Calu3 (cell line): ENCODE measurements around the gene ZNF853. TPM values are rescaled to one million over a fixed set of nuclear protein-coding genes. Genes with fewer than 3 reads are reported as not detected.
A peak's percentile ranks its signal among the peaks of the same experiment; 100 is the strongest.
"Not testable (repeated sequence)": the region's sequence is repeated elsewhere in the genome, so short reads cannot be mapped to it uniquely, and the experiment has no call there.

Experiments
- BruUV-seq: library from RNA; stranded (reverse); fragments of 400-500 nt; replicated peaks from 2 replicates; lab custom pipeline; 2021; lab: Mats Ljungman, UMichigan
- CTCF ChIA-PET: fragments of 300-600 bp; sonication (Branson Sonifier 250); formaldehyde crosslinking; loops from one replicate; lab custom pipeline; 2022; ENCODE audit warnings: antibody characterized with exemption; lab: Charles Lee
- DNase-seq: peaks from one replicate; pipeline ENCODE4 v3.0.0; 2022
- H3K27ac Mint-ChIP-seq: one replicate; pipeline ENCODE4 v1.8.0; 2022; ENCODE audit warnings: mixed read lengths; ENCODE audit not compliant: unreplicated experiment
- H3K27me3 Mint-ChIP-seq: one replicate; pipeline ENCODE4 v1.8.0; 2022; ENCODE audit warnings: mixed read lengths; ENCODE audit not compliant: unreplicated experiment
- H3K36me3 Mint-ChIP-seq: one replicate; pipeline ENCODE4 v1.8.0; 2022; ENCODE audit warnings: mild to moderate bottlenecking, moderate library complexity, mixed read lengths; ENCODE audit not compliant: insufficient read depth, unreplicated experiment
- H3K4me1 Mint-ChIP-seq: one replicate; pipeline ENCODE4 v1.8.0; 2022; ENCODE audit warnings: mild to moderate bottlenecking, low read depth, mixed read lengths; ENCODE audit not compliant: unreplicated experiment
- H3K4me3 Mint-ChIP-seq: one replicate; pipeline ENCODE4 v1.8.0; 2022; ENCODE audit warnings: mild to moderate bottlenecking, low read depth, moderate library complexity, mixed read lengths; ENCODE audit not compliant: unreplicated experiment
- H3K9me3 Mint-ChIP-seq: one replicate; pipeline ENCODE4 v1.8.0; 2022; ENCODE audit warnings: low read depth, mixed read lengths; ENCODE audit not compliant: unreplicated experiment
- intact Hi-C: fragments of 100-400 bp; cut with micrococcal nuclease; formaldehyde crosslinking; loops from one replicate; pipeline ENCODE4 v1.10.0; 2022; ENCODE audit not compliant: unreplicated experiment
- total RNA-seq: library from RNA; stranded (reverse); gene quantifications from 2 replicates; pipeline ENCODE4 v1.2.3, GENCODE V29; 2022
- TF ChIP-seq, protein P1 (sequence below): fragments of 200-600 bp; IDR thresholded peaks from one replicate; pipeline ENCODE4 v1.8.0; 2022; ENCODE audit warnings: antibody characterized with exemption; ENCODE audit not compliant: unreplicated experiment

The ZNF853 gene
- total RNA-seq, 1 experiment from 2014 or later: 11.4 TPM

DNA sequence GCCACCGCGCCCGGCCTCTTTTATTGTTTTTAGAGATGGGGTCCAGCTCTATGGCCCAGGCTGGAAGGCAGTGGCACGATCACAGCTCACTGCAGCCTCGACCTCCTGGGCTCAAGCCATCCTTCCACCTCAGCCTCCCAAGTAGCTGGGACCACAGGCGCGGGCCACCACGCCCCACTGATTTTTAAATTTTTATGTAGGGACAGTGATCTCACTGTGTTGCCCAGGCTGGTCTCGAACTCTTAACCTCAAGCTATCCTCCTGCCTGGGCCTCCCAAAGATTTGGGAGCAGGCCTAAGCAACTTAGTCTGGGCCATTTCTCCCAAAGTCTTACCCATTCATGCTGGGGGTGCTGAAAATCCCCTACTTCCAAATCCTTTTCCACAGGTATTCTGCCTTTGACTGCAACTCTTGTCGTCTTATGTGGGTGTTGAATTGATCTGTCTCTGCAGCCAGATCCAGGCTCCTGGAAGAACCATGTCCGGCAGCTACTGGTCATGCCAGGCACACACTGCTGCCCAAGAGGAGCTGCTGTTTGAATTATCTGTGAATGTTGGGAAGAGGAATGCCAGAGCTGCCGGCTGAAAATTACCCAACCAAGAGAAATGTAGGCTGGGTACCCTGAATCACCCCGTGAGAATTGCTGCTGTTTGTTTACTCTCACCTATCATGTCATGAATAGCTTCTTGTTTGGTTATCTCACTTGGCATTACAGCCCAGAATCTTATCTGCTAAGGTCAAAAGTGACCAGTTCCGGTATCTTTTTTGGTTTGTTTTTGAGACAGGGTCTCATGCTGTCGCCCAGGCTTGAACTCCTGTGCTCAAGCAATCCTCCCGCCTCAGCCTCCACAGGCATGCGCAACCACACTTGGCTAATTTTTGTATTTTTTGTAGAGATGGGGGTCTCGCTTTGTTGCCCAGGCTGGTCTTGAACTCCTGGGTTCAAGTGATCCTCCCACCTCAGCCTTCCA is 37.0 kb upstream of the ZNF853 start:
- Mint-ChIP-seq H3K4me3 (peak overlapping the region; percentile 97), H3K27ac (peak overlapping the region; percentile 99), H3K27me3 (peaks cover 2% of the 10 kb centered on the region), H3K36me3 (peaks cover 58% of the 10 kb centered on the region), H3K4me1 (peaks cover 9% of the 10 kb centered on the region), H3K9me3 (no peaks in the 10 kb centered on the region)
- TF ChIP-seq, protein P1, sequence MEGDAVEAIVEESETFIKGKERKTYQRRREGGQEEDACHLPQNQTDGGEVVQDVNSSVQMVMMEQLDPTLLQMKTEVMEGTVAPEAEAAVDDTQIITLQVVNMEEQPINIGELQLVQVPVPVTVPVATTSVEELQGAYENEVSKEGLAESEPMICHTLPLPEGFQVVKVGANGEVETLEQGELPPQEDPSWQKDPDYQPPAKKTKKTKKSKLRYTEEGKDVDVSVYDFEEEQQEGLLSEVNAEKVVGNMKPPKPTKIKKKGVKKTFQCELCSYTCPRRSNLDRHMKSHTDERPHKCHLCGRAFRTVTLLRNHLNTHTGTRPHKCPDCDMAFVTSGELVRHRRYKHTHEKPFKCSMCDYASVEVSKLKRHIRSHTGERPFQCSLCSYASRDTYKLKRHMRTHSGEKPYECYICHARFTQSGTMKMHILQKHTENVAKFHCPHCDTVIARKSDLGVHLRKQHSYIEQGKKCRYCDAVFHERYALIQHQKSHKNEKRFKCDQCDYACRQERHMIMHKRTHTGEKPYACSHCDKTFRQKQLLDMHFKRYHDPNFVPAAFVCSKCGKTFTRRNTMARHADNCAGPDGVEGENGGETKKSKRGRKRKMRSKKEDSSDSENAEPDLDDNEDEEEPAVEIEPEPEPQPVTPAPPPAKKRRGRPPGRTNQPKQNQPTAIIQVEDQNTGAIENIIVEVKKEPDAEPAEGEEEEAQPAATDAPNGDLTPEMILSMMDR: no peak
- BruUV-seq: TSS peak; percentile 51
- CTCF ChIA-PET: interaction anchor here (1.3 kb wide), 1 partner anchor 62 kb away, joined by 4 read pairs; no protein-coding TSS in a partner anchor
- no peak for DNase-seq
- intact Hi-C loops: no loop called here

DNA sequence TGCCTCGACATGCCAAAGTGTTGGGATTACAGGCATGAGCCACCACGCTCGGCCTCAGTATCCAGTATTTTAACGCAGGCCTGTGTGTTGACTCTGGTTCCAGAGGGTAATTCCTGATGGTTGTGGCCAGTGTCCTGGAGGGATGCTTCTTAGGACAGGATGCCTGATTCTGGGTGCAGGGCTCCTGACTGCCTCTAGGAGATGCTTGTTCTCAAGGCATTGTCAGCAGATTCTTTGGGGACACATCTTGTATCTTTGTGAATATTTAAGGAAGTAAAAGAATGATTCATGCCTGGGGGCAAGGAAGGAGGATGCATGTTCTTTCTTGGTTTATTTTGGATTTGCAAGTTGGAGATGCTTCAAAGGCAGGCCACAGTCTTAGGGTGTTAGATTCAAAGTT is 36.0 kb upstream of the ZNF853 start:
- CTCF ChIA-PET: no interaction called here
- Mint-ChIP-seq H3K9me3 (no peaks in the 10 kb centered on the region), H3K27ac (no peak overlapping the region), H3K4me3 (peak overlapping the region; percentile 97), H3K27me3 (no peaks in the 10 kb centered on the region), H3K36me3 (peaks cover 59% of the 10 kb centered on the region), H3K4me1 (peaks cover 9% of the 10 kb centered on the region)
- intact Hi-C loops: no loop called here
- TF ChIP-seq, protein P1: no peak
- DNase-seq: no peak
- BruUV-seq: no TSS peak

DNA sequence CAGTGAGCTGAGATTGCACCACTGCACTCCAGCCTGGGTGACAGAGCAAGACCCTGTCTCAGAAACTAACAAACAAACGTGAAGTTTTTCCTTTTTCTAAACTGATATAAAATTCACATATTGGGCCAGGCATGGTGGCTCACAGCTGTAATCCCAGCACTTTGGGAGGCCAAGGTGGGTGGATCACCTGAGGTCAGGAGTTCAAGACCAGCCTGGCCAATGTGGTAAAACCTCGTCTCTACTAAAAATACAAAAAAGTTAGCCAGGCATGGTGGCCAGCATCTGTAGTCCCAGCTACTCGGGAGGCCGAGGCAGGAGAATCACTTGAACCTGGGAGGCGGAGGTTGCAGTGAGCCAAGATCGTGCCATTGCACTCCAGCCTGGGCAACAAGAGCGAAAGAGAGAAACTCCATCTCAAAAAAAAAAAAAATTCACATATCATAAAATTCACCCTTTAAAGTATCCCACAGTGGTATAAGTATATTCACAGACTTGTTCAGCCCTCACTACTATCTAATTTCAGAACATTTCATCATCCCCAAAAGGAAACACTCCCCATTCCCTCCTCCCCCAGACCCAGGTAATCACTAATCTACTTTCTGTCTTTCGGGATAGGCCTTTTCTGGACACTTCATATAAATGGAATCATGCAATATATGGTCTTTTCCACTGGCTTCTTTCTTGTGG is 29.5 kb upstream of the ZNF853 start:
- DNase-seq, H3K9me3 Mint-ChIP-seq, intact Hi-C loops, H3K27ac Mint-ChIP-seq, H3K27me3 Mint-ChIP-seq, H3K4me3 Mint-ChIP-seq, BruUV-seq, H3K4me1 Mint-ChIP-seq, CTCF ChIA-PET: not testable (repeated sequence)
- peaks cover 71% of the 10 kb centered on the region for H3K36me3 Mint-ChIP-seq

DNA sequence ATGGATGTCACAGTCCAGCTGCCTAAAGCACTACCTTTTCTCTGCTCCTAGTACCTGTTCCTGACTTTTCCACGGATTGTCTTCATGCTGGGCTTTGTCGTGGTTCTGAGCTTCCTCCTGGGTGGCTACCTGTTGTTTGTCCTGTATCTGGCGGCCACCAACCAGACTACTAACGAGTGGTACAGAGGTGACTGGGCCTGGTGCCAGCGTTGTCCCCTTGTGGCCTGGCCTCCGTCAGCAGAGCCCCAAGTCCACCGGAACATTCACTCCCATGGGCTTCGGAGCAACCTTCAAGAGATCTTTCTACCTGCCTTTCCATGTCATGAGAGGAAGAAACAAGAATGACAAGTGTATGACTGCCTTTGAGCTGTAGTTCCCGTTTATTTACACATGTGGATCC is 26.8 kb upstream of the ZNF853 start:
- no peak overlapping the region for H3K27ac Mint-ChIP-seq
- no peak overlapping the region for H3K4me3 Mint-ChIP-seq
- CTCF ChIA-PET: interaction anchor here (0.9 kb wide), 1 partner anchor 8 kb away, joined by 3 read pairs; no protein-coding TSS in a partner anchor
- no TSS peak for BruUV-seq
- no peaks in the 10 kb centered on the region for H3K4me1 Mint-ChIP-seq
- peaks cover 75% of the 10 kb centered on the region for H3K36me3 Mint-ChIP-seq
- no peak for DNase-seq
- no peaks in the 10 kb centered on the region for H3K9me3 Mint-ChIP-seq
- TF ChIP-seq, protein P1: no peak
- no peaks in the 10 kb centered on the region for H3K27me3 Mint-ChIP-seq
- intact Hi-C loops: no loop called here
